HEK293T (cell line): Measurements from ENCODE around the gene HSPA12A.

Experiments
- CTCF ChIA-PET: fragments of 350-600 bp; formaldehyde crosslinking; extraction: SDS; loops from one replicate; lab custom pipeline; 2021; ENCODE audit warnings: antibody characterized with exemption, inconsistent platforms; lab: Yijun Ruan, JAX
- POLR2A ChIA-PET: fragments of 350-600 bp; formaldehyde crosslinking; extraction: SDS; loops from one replicate; lab custom pipeline; 2020; ENCODE audit warnings: antibody characterized with exemption, inconsistent platforms; lab: Yijun Ruan, JAX
- DNase-seq: peaks from one replicate; pipeline ENCODE4 v3.0.0; 2012; ENCODE audit warnings: mixed read lengths; ENCODE audit errors: extremely low spot score
- ARNT ChIP-seq: fragments of 450-650 bp; IDR thresholded peaks from 2 replicates; pipeline ENCODE4 v1.6.1; 2017; ENCODE audit warnings: mild to moderate bottlenecking
- BHLHE40 ChIP-seq: fragments of 450-650 bp; IDR thresholded peaks from 2 replicates; pipeline ENCODE4 v1.6.1; 2016; ENCODE audit warnings: mild to moderate bottlenecking, moderate library complexity, borderline replicate concordance
- CTBP1 ChIP-seq: fragments of 450-650 bp; IDR thresholded peaks from 2 replicates; pipeline ENCODE4 v1.6.1; 2016; ENCODE audit warnings: borderline replicate concordance
- ELF4 ChIP-seq: fragments of 450-650 bp; IDR thresholded peaks from 2 replicates; pipeline ENCODE4 v1.6.1; 2017; ENCODE audit warnings: antibody characterized with exemption
- FOXA1 ChIP-seq: fragments of 450-650 bp; IDR thresholded peaks from 2 replicates; pipeline ENCODE4 v1.6.1; 2016; ENCODE audit warnings: mild to moderate bottlenecking
- FOXK2 ChIP-seq: fragments of 450-650 bp; IDR thresholded peaks from 2 replicates; pipeline ENCODE4 v1.6.1; 2016; ENCODE audit warnings: mild to moderate bottlenecking
- FOXM1 ChIP-seq: fragments of 450-650 bp; IDR thresholded peaks from 2 replicates; pipeline ENCODE4 v1.6.1; 2017; ENCODE audit warnings: mild to moderate bottlenecking, borderline replicate concordance
- HDGF ChIP-seq: fragments of 450-650 bp; IDR thresholded peaks from 2 replicates; pipeline ENCODE4 v1.6.1; 2017; ENCODE audit warnings: antibody characterized with exemption, borderline replicate concordance
- L3MBTL2 ChIP-seq: fragments of 450-650 bp; conservative IDR thresholded peaks from 2 replicates; pipeline ENCODE4 v1.6.1; 2016; ENCODE audit warnings: mild to moderate bottlenecking
- LEF1 ChIP-seq: fragments of 450-650 bp; IDR thresholded peaks from 2 replicates; pipeline ENCODE4 v1.6.1; 2017; ENCODE audit warnings: mild to moderate bottlenecking, borderline replicate concordance
- NFRKB ChIP-seq: fragments of 450-650 bp; IDR thresholded peaks from 2 replicates; pipeline ENCODE4 v1.6.1; 2016; ENCODE audit warnings: mild to moderate bottlenecking, moderate library complexity
- SP1 ChIP-seq: fragments of 450-650 bp; IDR thresholded peaks from 2 replicates; pipeline ENCODE4 v1.6.1; 2017
- SUZ12 ChIP-seq: fragments of 450-650 bp; IDR thresholded peaks from 2 replicates; pipeline ENCODE4 v1.6.1; 2016; ENCODE audit warnings: mild to moderate bottlenecking
- TARDBP ChIP-seq: fragments of 450-650 bp; IDR thresholded peaks from 2 replicates; pipeline ENCODE4 v1.6.1; 2016
- ZNF384 ChIP-seq: fragments of 450-650 bp; IDR thresholded peaks from 2 replicates; pipeline ENCODE4 v1.6.1; 2016
- TF ChIP-seq, protein P1 (sequence below): fragments of 450-650 bp; IDR thresholded peaks from 2 replicates; pipeline ENCODE4 v1.6.1; 2016

HSPA12A gene

DNA sequence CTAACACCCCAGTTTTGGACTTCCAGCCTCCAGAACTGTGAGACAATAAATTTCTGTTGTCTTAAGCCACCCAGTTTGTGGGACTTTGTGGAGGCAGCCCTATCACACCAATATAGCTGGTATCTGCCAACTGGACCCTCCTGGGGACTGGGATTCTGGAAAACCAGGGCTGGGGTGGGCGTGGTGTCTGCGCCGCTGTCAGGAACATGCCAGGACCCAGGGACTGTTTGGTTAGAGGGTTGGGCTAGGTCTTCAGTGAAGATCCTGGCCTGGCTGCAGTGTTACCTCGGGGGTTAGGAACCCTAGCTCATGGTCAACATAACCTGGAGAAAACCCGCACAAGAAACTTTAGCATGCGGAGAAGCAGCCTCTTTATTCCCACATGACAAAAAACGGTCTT lies 79.0 kb downstream of the HSPA12A start:
- TF ChIP-seq SUZ12, result no peak
- no peak for DNase-seq
- ChIA-PET POLR2A (no interaction called here), CTCF (interaction anchor here (0.6 kb wide), 1 partner anchor 8 kb away, joined by 3 read pairs; no protein-coding TSS in a partner anchor)

DNA sequence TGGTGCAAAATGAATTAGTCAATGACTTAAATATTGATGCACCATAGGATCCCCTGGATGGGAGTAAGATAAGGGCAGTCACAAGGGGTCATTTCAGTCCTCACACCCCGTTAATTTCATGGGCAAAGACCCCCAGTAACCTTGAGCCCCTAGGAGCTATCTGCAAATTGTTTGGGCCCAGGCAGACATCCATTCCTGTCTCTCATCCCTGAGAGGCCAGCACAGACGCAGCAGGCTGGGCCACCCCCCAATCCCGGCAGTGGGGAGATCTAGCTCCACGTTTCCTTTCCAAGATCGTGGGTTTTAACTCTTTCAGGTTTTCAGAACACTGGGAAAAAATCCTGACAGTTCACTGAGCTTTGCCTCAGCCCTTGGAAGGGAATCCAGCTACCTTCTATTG lies 81.5 kb downstream of the HSPA12A start:
- TF ChIP-seq HDGF (no peak), ARNT (no peak), ELF4 (no peak), SP1 (no peak), ZNF384 (no peak), FOXM1 (no peak), FOXA1 (no peak), BHLHE40 (no peak), LEF1 (no peak), CTBP1 (no peak)
- CTCF ChIA-PET, result no interaction called here
- no peak for DNase-seq
- POLR2A ChIA-PET, result no interaction called here

DNA sequence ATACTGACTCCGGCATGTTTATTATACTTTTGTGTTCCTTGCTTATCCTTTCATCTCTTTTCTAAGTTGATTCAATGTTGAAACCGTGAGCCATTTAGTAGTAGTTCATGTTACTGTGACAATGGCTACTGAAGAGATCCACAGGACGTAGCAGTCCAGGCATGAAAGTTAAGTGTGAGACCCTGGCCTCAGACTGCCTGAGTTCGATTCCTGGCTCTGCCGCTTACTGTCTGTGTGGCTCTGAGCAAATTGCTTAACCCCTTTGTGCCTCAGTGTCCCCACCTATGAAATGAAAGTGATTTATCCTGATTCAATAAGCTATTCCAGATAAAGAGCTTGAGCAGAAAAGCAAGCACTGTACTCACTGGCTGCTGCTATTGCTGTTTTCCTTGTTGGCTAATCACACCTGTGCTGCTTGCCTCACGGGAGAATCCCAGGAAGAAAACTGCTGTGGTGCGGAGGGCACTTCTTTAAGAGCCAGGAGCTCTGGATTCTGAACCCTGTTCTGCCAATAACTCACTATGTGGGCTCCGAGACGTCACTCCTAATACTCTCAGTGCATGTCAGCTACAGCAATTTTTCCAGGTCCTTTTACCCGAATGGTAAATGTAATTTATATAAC lies 83.2 kb downstream of the HSPA12A start:
- no peak for DNase-seq
- TF ChIP-seq SP1 (no peak), NFRKB (no peak), L3MBTL2 (no peak), LEF1 (no peak), ELF4 (no peak), TARDBP (no peak), HDGF (no peak), BHLHE40 (no peak), FOXM1 (no peak), FOXA1 (no peak)
- TF ChIP-seq, protein P1, sequence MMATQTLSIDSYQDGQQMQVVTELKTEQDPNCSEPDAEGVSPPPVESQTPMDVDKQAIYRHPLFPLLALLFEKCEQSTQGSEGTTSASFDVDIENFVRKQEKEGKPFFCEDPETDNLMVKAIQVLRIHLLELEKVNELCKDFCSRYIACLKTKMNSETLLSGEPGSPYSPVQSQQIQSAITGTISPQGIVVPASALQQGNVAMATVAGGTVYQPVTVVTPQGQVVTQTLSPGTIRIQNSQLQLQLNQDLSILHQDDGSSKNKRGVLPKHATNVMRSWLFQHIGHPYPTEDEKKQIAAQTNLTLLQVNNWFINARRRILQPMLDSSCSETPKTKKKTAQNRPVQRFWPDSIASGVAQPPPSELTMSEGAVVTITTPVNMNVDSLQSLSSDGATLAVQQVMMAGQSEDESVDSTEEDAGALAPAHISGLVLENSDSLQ, result no peak
- POLR2A ChIA-PET, result no interaction called here
- CTCF ChIA-PET, result no interaction called here

DNA sequence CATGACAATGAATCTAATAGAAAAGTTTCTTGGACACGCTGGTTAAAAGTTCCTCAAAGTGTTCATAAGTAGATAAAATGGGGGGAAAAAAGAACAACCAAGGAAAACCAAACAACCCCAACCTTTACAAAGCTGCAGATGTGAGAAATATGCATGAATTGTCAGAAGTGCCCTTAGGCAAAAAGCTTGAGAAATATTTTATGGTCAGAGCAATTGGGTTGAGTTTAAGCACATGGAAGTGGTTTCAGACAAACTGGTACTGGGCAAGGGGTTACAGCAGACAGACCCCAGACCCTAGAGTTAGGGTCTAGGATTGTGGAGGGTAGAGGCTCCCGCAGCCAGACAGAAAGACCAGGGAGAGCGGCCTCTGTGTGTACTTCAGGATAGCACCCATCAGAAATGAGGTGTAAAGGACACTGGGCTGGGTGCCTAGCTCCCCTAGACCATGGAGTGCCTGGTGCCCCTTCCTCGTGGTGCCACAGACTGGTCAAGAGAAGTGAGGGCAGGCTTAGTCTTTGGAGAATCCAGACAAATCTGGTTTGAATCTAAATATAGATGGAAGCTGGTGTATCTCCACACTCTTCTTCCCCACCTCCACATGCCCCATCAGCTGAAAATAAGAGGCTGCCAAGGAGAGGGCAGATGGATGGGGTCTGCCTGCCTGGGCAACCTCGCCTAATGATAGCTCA lies 84.4 kb downstream of the HSPA12A start:
- ChIA-PET POLR2A (no interaction called here), CTCF (no interaction called here)
- TF ChIP-seq LEF1 (no peak), FOXK2 (no peak), NFRKB (no peak), SUZ12 (no peak), TARDBP (no peak), ELF4 (no peak), ARNT (no peak), SP1 (no peak), L3MBTL2 (no peak), HDGF (no peak), ZNF384 (no peak), FOXM1 (no peak), BHLHE40 (no peak), CTBP1 (no peak), FOXA1 (no peak)
- TF ChIP-seq, protein P1, result no peak
- no peak for DNase-seq

DNA sequence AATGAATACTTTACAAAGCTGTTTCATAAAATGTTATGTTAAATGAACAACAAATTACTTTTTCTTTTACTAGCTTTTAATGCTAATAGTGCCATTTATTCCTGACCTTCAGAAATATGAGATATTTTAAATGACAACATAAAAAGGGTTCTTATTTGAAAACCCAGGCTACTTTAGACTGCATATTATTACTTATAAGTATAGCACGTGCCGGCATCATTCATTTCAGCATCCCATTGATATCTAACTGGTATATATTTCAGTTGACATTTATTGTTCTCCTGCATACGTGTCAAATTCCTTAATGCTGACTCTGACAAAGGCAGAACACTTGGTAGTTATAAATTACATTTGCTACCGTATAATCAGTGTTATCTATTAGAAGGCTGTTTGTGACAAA lies 86.3 kb downstream of the HSPA12A start:
- DNase-seq, result no peak
- ChIA-PET CTCF (no interaction called here), POLR2A (no interaction called here)
- no peak for TF ChIP-seq ARNT
- no peak for TF ChIP-seq FOXA1
- TF ChIP-seq CTBP1, result no peak
- TF ChIP-seq TARDBP, result no peak
- no peak for TF ChIP-seq SP1
- no peak for TF ChIP-seq LEF1
- no peak for TF ChIP-seq ELF4
- TF ChIP-seq L3MBTL2, result no peak
- TF ChIP-seq HDGF, result no peak
- no peak for TF ChIP-seq FOXM1
- TF ChIP-seq, protein P1, result no peak
- no peak for TF ChIP-seq NFRKB
- TF ChIP-seq SUZ12, result no peak
- TF ChIP-seq BHLHE40, result no peak

DNA sequence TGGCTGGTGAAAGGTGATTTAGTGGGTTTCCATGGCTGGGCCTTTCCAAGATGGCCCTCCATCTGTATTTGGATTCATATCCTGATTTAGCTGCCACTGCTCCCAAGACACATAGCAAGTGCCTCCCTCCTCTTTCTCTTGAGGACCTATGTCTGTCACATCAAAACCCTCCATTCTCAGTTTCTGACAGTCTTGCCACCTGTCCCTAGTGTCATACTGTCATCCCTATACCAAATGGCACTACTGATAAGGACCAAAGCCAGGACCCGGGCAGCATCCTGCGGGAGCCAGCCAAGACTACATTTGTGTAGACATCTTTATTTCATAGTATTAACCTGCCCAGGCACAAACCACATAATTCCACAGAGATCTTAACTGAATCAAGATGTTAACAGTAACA lies 86.8 kb downstream of the HSPA12A start:
- DNase-seq, result no peak
- POLR2A ChIA-PET, result no interaction called here
- CTCF ChIA-PET, result interaction anchor here (0.7 to 1.3 kb wide), 3 partner anchors 10 to 133 kb away, joined by 3 to 5 read pairs (median 3); no protein-coding TSS in a partner anchor
- TF ChIP-seq BHLHE40, result no peak
- no peak for TF ChIP-seq FOXM1
- no peak for TF ChIP-seq SP1
- no peak for TF ChIP-seq L3MBTL2
- TF ChIP-seq ZNF384, result no peak
- TF ChIP-seq, protein P1, result no peak
- no peak for TF ChIP-seq FOXK2
- TF ChIP-seq TARDBP, result no peak
- no peak for TF ChIP-seq ELF4
- TF ChIP-seq NFRKB, result no peak
- TF ChIP-seq HDGF, result no peak
